Activated CD4-positive, alpha-beta memory T cell treated with anti-CD3 and anti-CD28 coated beads for 36 hours (primary cell): ENCODE measurements around the gene RBFOX2. TPM values are rescaled to one million over a fixed set of nuclear protein-coding genes. Genes with fewer than 3 reads are reported as not detected.

ENCODE experiments used
- CTCF ChIA-PET: fragments of 350-600 bp; sonication (Branson Sonifier 250); formaldehyde crosslinking; loops from one replicate; lab custom pipeline; 2021; ENCODE audit warnings: antibody characterized with exemption, inconsistent platforms; lab: Charles Lee
- POLR2A ChIA-PET: fragments of 350-600 bp; sonication (Branson Sonifier 250); formaldehyde crosslinking; loops from one replicate; lab custom pipeline; 2021; ENCODE audit warnings: antibody characterized with exemption; lab: Charles Lee
- DNase-seq: peaks from one replicate; pipeline ENCODE4 v3.0.0-alpha.2; 2020
- H3K27ac Mint-ChIP-seq: one replicate; pipeline ENCODE4 v1.8.0; 2021; ENCODE audit warnings: mixed read lengths
- H3K27me3 Mint-ChIP-seq: one replicate; pipeline ENCODE4 v1.8.0; 2021; ENCODE audit warnings: mixed read lengths
- H3K36me3 Mint-ChIP-seq: one replicate; pipeline ENCODE4 v1.8.0; 2021; ENCODE audit warnings: mixed read lengths
- H3K4me1 Mint-ChIP-seq: one replicate; pipeline ENCODE4 v1.8.0; 2021; ENCODE audit warnings: low read depth, mixed read lengths
- H3K4me3 Mint-ChIP-seq: one replicate; pipeline ENCODE4 v1.8.0; 2021; ENCODE audit warnings: mild to moderate bottlenecking, mixed read lengths
- H3K9me3 Mint-ChIP-seq: one replicate; pipeline ENCODE4 v1.8.0; 2021; ENCODE audit warnings: mixed read lengths
- intact Hi-C: fragments of 100-400 bp; cut with micrococcal nuclease; formaldehyde crosslinking; loops from one replicate; pipeline ENCODE4 v1.15.1; 2023
- total RNA-seq, 2 experiments: library from RNA; stranded (reverse); gene quantifications; one replicate each; pipeline ENCODE4 v1.2.3, GENCODE V29; 2021

The RBFOX2 gene
- total RNA-seq, 2 experiments from 2014 or later: 4.3 to 4.6 TPM

DNA sequence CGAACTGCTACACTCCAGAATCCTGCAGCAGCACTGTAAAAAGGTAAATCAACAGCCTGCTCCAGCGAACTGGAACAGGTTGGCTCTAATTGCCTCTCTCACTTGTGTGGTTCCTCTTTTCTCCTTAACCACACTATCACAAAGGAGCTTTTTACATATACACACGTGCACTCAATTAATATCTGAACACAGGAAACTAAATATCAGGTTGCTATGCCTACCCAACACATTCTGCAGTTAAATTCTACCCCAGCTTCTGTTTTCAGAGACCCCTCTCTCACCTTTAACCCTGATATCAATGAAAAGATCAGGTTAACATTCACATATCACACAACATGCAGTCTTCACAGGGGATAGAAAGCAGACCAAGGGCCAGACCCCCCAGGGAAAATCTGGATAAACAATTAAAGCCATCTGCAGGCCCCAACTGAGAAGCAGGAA, 11.0 kb downstream of the RBFOX2 start:
- ChIA-PET CTCF (interaction anchor here (0.6 kb wide), 1 partner anchor 10 kb away, joined by 5 read pairs; no protein-coding TSS in a partner anchor), POLR2A (no interaction called here)
- intact Hi-C loops: no loop called here
- Mint-ChIP-seq H3K27me3 (peaks cover 6% of the 10 kb centered on the region), H3K27ac (no peak overlapping the region), H3K4me1 (peaks cover 12% of the 10 kb centered on the region), H3K9me3 (no peaks in the 10 kb centered on the region), H3K36me3 (no peaks in the 10 kb centered on the region), H3K4me3 (no peak overlapping the region)
- no peak for DNase-seq

DNA sequence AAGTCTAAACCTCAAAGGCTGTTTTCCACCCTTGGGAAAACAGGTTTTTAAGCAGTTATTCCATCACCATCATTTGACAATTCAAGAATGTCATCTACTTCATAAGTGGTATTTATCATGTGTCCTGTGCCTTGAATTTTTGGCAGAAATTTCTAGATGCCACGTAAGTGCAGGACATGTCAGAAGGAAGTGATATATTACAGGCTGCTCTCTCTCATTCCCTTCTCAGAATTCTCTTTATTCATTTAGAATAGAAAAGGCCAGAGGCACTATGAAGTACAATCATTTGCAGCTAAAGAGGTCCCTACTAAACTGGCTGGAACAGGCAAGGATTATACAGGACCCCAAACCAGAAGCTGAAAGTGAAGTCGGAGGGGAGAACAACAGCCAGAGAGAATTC, 11.9 kb downstream of the RBFOX2 start:
- peaks cover 2% of the 10 kb centered on the region for H3K4me1 Mint-ChIP-seq
- POLR2A ChIA-PET: no interaction called here
- H3K4me3 Mint-ChIP-seq: no peak overlapping the region
- H3K9me3 Mint-ChIP-seq: no peaks in the 10 kb centered on the region
- DNase-seq: no peak
- no peaks in the 10 kb centered on the region for H3K36me3 Mint-ChIP-seq
- intact Hi-C loops: no loop called here
- CTCF ChIA-PET: no interaction called here
- no peak overlapping the region for H3K27ac Mint-ChIP-seq
- H3K27me3 Mint-ChIP-seq: peaks cover 8% of the 10 kb centered on the region

GRCh38 chr22:36015811-36016529, 12.7 kb downstream of the RBFOX2 start:
- Mint-ChIP-seq H3K4me3 (no peak overlapping the region), H3K9me3 (no peaks in the 10 kb centered on the region), H3K36me3 (no peaks in the 10 kb centered on the region), H3K27me3 (peaks cover 8% of the 10 kb centered on the region), H3K27ac (no peak overlapping the region), H3K4me1 (no peaks in the 10 kb centered on the region)
- no peak for DNase-seq
- CTCF ChIA-PET: interaction anchor here (0.8 to 1.8 kb wide), 3 partner anchors 8 to 50 kb away, joined by 3 to 13 read pairs (median 3); no protein-coding TSS in a partner anchor
- POLR2A ChIA-PET: no interaction called here
- intact Hi-C loops: no loop called here

DNA sequence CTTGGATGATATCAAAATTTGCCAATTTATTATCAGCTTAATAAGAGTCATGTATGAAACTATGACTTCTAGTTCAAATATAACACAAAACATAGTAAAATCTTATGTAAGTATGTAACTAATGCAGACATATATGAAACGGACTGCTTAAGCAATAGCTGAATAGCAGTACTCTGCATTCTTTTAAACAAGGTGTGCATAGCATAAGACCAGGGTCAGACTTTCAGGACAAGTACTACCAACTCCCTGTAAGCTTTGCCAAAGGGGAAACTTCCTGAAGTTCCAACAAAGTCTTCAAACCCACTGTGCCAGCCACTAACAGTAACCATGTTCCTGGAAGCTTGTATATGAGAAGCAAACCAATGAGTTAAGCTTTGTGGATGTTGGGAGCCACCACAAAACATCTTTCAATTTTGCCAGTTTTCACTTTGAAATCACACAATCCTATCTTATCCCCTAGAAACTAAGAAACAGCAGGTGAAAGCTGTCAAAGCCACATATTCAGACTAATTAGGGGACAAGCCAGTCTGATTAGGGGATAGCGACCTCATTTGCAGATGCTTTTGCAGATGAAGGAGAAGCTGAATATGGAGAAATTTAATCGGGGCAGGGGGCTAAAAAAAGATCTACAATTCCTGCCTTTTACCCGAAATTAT, 13.3 kb downstream of the RBFOX2 start:
- H3K27me3 Mint-ChIP-seq: peaks cover 8% of the 10 kb centered on the region
- no peak overlapping the region for H3K4me3 Mint-ChIP-seq
- ChIA-PET CTCF (interaction anchor here (0.8 to 1.8 kb wide), 3 partner anchors 8 to 51 kb away, joined by 3 to 13 read pairs (median 3); no protein-coding TSS in a partner anchor), POLR2A (no interaction called here)
- H3K36me3 Mint-ChIP-seq: no peaks in the 10 kb centered on the region
- no peak overlapping the region for H3K27ac Mint-ChIP-seq
- H3K9me3 Mint-ChIP-seq: no peaks in the 10 kb centered on the region
- intact Hi-C loops: no loop called here
- H3K4me1 Mint-ChIP-seq: no peaks in the 10 kb centered on the region
- no peak for DNase-seq

- H3K36me3 Mint-ChIP-seq: no peaks in the 10 kb centered on the region
- H3K27ac Mint-ChIP-seq: no peak overlapping the region
Measured at GRCh38 chr22:36014546-36015074, 14.0 kb downstream of the RBFOX2 start.

DNA sequence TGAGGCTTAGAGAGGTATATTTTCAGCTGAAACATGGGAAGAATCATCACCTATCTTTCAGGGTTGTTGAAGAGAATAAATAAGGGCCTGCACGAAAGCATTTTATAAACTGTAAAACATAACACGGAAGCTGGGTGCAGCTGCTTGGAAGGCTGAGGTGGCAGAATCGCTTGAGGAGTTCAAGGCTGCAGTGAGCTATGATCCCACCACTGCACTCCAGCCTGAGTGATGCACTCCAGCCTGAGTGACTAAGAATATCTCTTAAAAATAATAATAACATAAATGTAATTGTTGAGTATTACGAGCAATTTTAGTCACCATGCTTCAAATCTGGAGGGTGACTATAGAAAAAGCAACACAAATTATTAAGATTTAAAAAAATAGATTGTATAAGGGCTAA, 16.3 kb downstream of the RBFOX2 start:
- POLR2A ChIA-PET: no interaction called here
- intact Hi-C loops: no loop called here

More at GRCh38 chr22:36014546-36015074, 14.0 kb downstream of the RBFOX2 start:
- no peak for DNase-seq
- POLR2A ChIA-PET: no interaction called here
- Mint-ChIP-seq H3K9me3 (no peaks in the 10 kb centered on the region), H3K4me1 (no peaks in the 10 kb centered on the region), H3K4me3 (no peak overlapping the region), H3K27me3 (peaks cover 8% of the 10 kb centered on the region)
- CTCF ChIA-PET: interaction anchor here (1.1 to 1.8 kb wide), 2 partner anchors 9 to 51 kb away, joined by 3 to 13 read pairs; no protein-coding TSS in a partner anchor
- intact Hi-C loops: no loop called here

GRCh38 chr22:36010882-36011281, 17.7 kb downstream of the RBFOX2 start:
- DNase-seq: no peak
- no peaks in the 10 kb centered on the region for H3K4me1 Mint-ChIP-seq
- no peak overlapping the region for H3K4me3 Mint-ChIP-seq
- POLR2A ChIA-PET: interaction anchor here (0.6 kb wide), 1 partner anchor 12 kb away, joined by 5 read pairs; no protein-coding TSS in a partner anchor
- no peaks in the 10 kb centered on the region for H3K9me3 Mint-ChIP-seq
- H3K36me3 Mint-ChIP-seq: no peaks in the 10 kb centered on the region
- H3K27me3 Mint-ChIP-seq: peaks cover 4% of the 10 kb centered on the region
- intact Hi-C loops: no loop called here
- CTCF ChIA-PET: no interaction called here
- H3K27ac Mint-ChIP-seq: no peak overlapping the region

More for the DNA sequence above, 16.3 kb downstream of the RBFOX2 start:
- DNase-seq: no peak
- H3K4me3 Mint-ChIP-seq: no peak overlapping the region
- no peak overlapping the region for H3K27ac Mint-ChIP-seq
- peaks cover 4% of the 10 kb centered on the region for H3K27me3 Mint-ChIP-seq
- no peaks in the 10 kb centered on the region for H3K36me3 Mint-ChIP-seq
- CTCF ChIA-PET: interaction anchor here (1.0 kb wide), 1 partner anchor 53 kb away, joined by 3 read pairs; no protein-coding TSS in a partner anchor
- no peaks in the 10 kb centered on the region for H3K9me3 Mint-ChIP-seq
- no peaks in the 10 kb centered on the region for H3K4me1 Mint-ChIP-seq

DNA sequence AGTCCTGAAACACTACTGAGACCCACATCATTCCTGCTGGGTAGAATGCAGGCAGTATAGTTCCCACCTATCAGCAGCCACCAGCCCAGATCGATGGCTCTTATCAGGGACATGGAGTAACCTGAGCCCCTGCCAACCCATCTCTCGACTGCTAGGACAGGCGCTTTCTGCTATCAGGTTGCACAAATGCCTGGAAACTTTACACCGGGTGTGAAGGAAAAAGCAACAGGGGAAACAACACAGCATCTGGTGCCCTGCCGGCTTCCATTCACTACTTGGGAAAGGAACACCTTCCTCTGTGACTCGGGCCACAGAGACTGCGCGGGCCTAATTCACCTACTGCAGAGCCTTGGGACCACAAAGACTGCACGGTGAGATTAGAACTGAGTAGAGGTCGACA, 18.5 kb downstream of the RBFOX2 start:
- no peaks in the 10 kb centered on the region for H3K9me3 Mint-ChIP-seq
- H3K4me3 Mint-ChIP-seq: no peak overlapping the region
- no peak overlapping the region for H3K27ac Mint-ChIP-seq
- H3K4me1 Mint-ChIP-seq: no peaks in the 10 kb centered on the region
- CTCF ChIA-PET: no interaction called here
- no peak for DNase-seq
- intact Hi-C loops: no loop called here
- POLR2A ChIA-PET: no interaction called here
- H3K27me3 Mint-ChIP-seq: peaks cover 5% of the 10 kb centered on the region
- no peaks in the 10 kb centered on the region for H3K36me3 Mint-ChIP-seq

- ChIA-PET POLR2A (no interaction called here), CTCF (no interaction called here)
- H3K9me3 Mint-ChIP-seq: no peaks in the 10 kb centered on the region
- H3K4me3 Mint-ChIP-seq: no peak overlapping the region
- intact Hi-C loops: no loop called here
- peaks cover 7% of the 10 kb centered on the region for H3K27me3 Mint-ChIP-seq
- H3K4me1 Mint-ChIP-seq: no peaks in the 10 kb centered on the region
- H3K36me3 Mint-ChIP-seq: no peaks in the 10 kb centered on the region
- no peak overlapping the region for H3K27ac Mint-ChIP-seq
- no peak for DNase-seq
Measured at GRCh38 chr22:36009085-36009484, 19.5 kb downstream of the RBFOX2 start.

DNA sequence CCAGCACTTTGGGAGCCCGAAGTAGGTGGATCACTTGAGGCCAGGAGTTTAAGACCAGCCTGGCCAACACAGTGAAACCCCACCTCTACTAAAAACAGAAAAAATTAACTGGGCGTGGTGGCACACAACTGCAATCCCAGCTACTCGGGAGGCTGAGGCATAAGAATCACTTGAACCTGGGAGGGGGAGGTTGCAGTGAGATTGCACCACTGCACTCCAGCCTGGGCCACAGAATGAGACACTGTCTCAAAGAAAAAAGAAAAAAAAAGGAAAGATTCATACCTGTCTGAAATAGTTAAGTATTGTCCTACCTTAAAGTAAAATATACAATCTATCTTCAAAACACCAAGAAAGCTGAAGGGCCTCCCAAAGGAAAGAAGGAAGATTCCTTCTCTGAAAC, 20.1 kb downstream of the RBFOX2 start:
- Mint-ChIP-seq H3K27ac (no peak overlapping the region), H3K4me1 (no peaks in the 10 kb centered on the region), H3K9me3 (no peaks in the 10 kb centered on the region), H3K27me3 (peaks cover 7% of the 10 kb centered on the region), H3K4me3 (no peak overlapping the region), H3K36me3 (no peaks in the 10 kb centered on the region)
- DNase-seq: no peak
- intact Hi-C loops: no loop called here
- ChIA-PET POLR2A (no interaction called here), CTCF (no interaction called here)

GRCh38 chr22:36008131-36008530, 20.5 kb downstream of the RBFOX2 start:
- Mint-ChIP-seq H3K27me3 (peaks cover 7% of the 10 kb centered on the region), H3K4me1 (no peaks in the 10 kb centered on the region), H3K27ac (no peak overlapping the region), H3K9me3 (no peaks in the 10 kb centered on the region), H3K4me3 (no peak overlapping the region), H3K36me3 (no peaks in the 10 kb centered on the region)
- ChIA-PET CTCF (no interaction called here), POLR2A (no interaction called here)
- DNase-seq: no peak
- intact Hi-C loops: no loop called here

- intact Hi-C loops: no loop called here
- ChIA-PET CTCF (interaction anchor here (1.2 kb wide), 1 partner anchor 62 kb away, joined by 4 read pairs; no protein-coding TSS in a partner anchor), POLR2A (no interaction called here)
Measured at GRCh38 chr22:36003972-36004674, 24.5 kb downstream of the RBFOX2 start.

More at GRCh38 chr22:36003972-36004674, 24.5 kb downstream of the RBFOX2 start:
- Mint-ChIP-seq H3K9me3 (no peaks in the 10 kb centered on the region), H3K27ac (no peak overlapping the region), H3K4me3 (no peak overlapping the region), H3K4me1 (no peaks in the 10 kb centered on the region), H3K27me3 (peaks cover 7% of the 10 kb centered on the region), H3K36me3 (no peaks in the 10 kb centered on the region)
- DNase-seq: no peak
